Ovary (tissue), 9 donors: ENCODE measurements around the gene FBXO4. TPM values are rescaled to one million over a fixed set of nuclear protein-coding genes. Genes with fewer than 3 reads are reported as not detected.

ENCODE experiments used
- DNase-seq, 5 donors: peaks; one replicate each; pipeline ENCODE4 v3.0.0-alpha.2; 2019 to 2020
- H3K27ac ChIP-seq, 2 donors: fragments of 200-600 bp; one replicate each; pipeline versions ENCODE4 v1.5.1 to v1.8.0; 2019 to 2022
- H3K27me3 ChIP-seq: fragments of 200-600 bp; one replicate; pipeline ENCODE4 v1.8.0; 2022
- H3K36me3 ChIP-seq: fragments of 200-600 bp; sonication (generic); one replicate; pipeline ENCODE4 v1.5.1; 2019
- H3K4me1 ChIP-seq: one replicate; pipeline ENCODE4 v1.8.1; 2013; ENCODE audit warnings: mild to moderate bottlenecking, moderate library complexity; ENCODE audit not compliant: insufficient read depth
- H3K4me3 ChIP-seq: fragments of 200-600 bp; sonication (generic); one replicate; pipeline ENCODE4 v1.5.1; 2017
- H3K9me3 ChIP-seq, 2 donors: fragments of 200-600 bp in 1 of 2; sonication (generic) in 1 of 2; one replicate each; pipeline versions ENCODE4 v1.5.1 to v1.8.1; 2013 to 2019; ENCODE audit warnings: mild to moderate bottlenecking in 1 of 2, moderate library complexity in 1 of 2
- EP300 ChIP-seq: sonication (generic); formaldehyde crosslinking; IDR thresholded peaks from one replicate; pipeline ENCODE4 v1.6.1; 2017; ENCODE audit warnings: antibody characterized with exemption
- POLR2A ChIP-seq: fragments of 450-650 bp; IDR thresholded peaks from one replicate; pipeline ENCODE4 v1.6.1; 2017; ENCODE audit warnings: antibody characterized with exemption, mild to moderate bottlenecking, moderate library complexity
- WGBS, 3 donors: extraction: QIAGEN DNeasy Blood & Tissue Kit in 1 of 3; methylation state at CpG; one replicate each; pipeline versions ENCODE4 v1.1.5 to v1.1.7; 2013 to 2017; 5-methylcytosine and 5-hydroxymethylcytosine counted together
- intact Hi-C, 4 donors: fragments of 100-400 bp; cut with DNase I; formaldehyde crosslinking; loops; one replicate each; pipeline versions ENCODE4 v1.11.0 to v1.15.1; 2022 to 2023
- polyA plus RNA-seq, 2 donors: library from polyadenylated mRNA; stranded (reverse); fragments of 200-250 nt in 1 of 2; fragments of 350-450 nt in 1 of 2; fragmentation: Illumina TruSeq in 1 of 2; extraction: RNeasy Lipid Tissue Mini Kit (QIAGEN cat#74804) in 1 of 2; gene quantifications; one replicate each; pipeline ENCODE4 v1.2.3, GENCODE V29; 2013 to 2014
- total RNA-seq, 7 donors: library from RNA; depleted of rRNA in 2 of 7; stranded (reverse); fragments of >200 nt in 2 of 7; fragmentation: NEBNext Ultra II Directional in 3 of 7; extraction: Animal tissue kit (Norgen Biotek cat#: 25700) in 3 of 7; gene quantifications; one replicate each; pipeline versions ENCODE4 v1.1.0 to v1.2.4, GENCODE V29; 2016 to 2023
- TF ChIP-seq, protein P1 (sequence below), 3 donors: fragments of 450-650 bp in 2 of 3; fragments of 200-600 bp in 1 of 3; IDR thresholded peaks; one replicate each; pipeline versions ENCODE4 v1.5.1 to v1.8.0; 2016 to 2022; ENCODE audit warnings: antibody characterized with exemption in 3 of 3, mild to moderate bottlenecking in 1 of 3
- donor health status: DM: no; HTN: no; CAD: no; lungs with moderate emphysema.
- donor health status: DM: no; HTN: no; CAD: no.
- donor health status: Bipolar disorder and iron deficiency.
- donor health status: DM: yes; HTN: yes; CAD: no.
- donor health status: DM: no; HTN: no; CAD: no.
- donor health status: DM: yes; HTN: yes; CAD: no.

Gene FBXO4
- total and polyA plus RNA-seq, 9 donors: 7.4 to 16.3 (median 8.7) TPM

- DNase-seq: no peak
- Histone ChIP-seq H3K36me3 (no peaks in the 10 kb centered on the region), H3K9me3 (no peaks in the 10 kb centered on the region), H3K4me3 (no peak overlapping the region), H3K4me1 (no peaks in the 10 kb centered on the region), H3K27ac (no peak overlapping the region), H3K27me3 (no peaks in the 10 kb centered on the region)
- intact Hi-C loops: loop anchor here in 1 of 4 donors (5.0 kb wide), 1 partner anchor 65 kb away; no protein-coding TSS in a partner anchor
- TF ChIP-seq EP300 (no peak), POLR2A (no peak)
- TF ChIP-seq, protein P1, sequence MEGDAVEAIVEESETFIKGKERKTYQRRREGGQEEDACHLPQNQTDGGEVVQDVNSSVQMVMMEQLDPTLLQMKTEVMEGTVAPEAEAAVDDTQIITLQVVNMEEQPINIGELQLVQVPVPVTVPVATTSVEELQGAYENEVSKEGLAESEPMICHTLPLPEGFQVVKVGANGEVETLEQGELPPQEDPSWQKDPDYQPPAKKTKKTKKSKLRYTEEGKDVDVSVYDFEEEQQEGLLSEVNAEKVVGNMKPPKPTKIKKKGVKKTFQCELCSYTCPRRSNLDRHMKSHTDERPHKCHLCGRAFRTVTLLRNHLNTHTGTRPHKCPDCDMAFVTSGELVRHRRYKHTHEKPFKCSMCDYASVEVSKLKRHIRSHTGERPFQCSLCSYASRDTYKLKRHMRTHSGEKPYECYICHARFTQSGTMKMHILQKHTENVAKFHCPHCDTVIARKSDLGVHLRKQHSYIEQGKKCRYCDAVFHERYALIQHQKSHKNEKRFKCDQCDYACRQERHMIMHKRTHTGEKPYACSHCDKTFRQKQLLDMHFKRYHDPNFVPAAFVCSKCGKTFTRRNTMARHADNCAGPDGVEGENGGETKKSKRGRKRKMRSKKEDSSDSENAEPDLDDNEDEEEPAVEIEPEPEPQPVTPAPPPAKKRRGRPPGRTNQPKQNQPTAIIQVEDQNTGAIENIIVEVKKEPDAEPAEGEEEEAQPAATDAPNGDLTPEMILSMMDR (IDR thresholded peaks at IDR 0.05): no peak
- WGBS, 3 donors: 91 to 92% (median 92%) methylated on average over 4 of the region's 4 CpGs
Measured at GRCh38 chr5:41927604-41928003, 2.5 kb downstream of the FBXO4 start.

- DNase-seq: no peak
- intact Hi-C loops: loop anchor here in 1 of 4 donors (5.0 kb wide), 1 partner anchor 67 kb away; no protein-coding TSS in a partner anchor
Measured at GRCh38 chr5:41929035-41929434, 4.0 kb downstream of the FBXO4 start.

DNA sequence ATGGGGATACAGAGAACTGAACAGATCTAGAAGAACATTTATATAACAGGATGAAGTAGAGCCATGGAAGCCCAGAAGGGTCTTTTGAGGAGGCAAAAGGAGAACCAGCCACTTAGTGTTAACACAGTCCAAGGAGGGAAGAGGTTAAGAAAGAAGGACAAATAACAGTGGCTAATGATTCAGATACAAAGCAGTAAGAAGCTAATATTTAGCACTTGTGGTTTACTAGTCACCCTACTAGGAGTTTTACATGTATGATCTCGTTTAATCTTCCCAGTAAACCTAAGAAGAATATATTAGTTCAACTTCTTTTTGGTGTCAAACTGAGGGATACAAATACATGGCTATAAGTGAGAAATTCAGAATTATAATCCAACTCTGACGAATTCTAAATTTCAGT, 7.7 kb downstream of the FBXO4 start:
- no peak overlapping the region for H3K27ac ChIP-seq
- DNase-seq: no peak
- H3K4me1 ChIP-seq: no peaks in the 10 kb centered on the region
- no peak overlapping the region for H3K4me3 ChIP-seq
- H3K27me3 ChIP-seq: no peaks in the 10 kb centered on the region
- no peaks in the 10 kb centered on the region for H3K9me3 ChIP-seq
- WGBS, 3 donors: 92 to 98% (median 94%) methylated on average over 2 of the region's 2 CpGs
- TF ChIP-seq EP300 (no peak), POLR2A (no peak)
- TF ChIP-seq, protein P1 (IDR thresholded peaks at IDR 0.05): no peak
- no peaks in the 10 kb centered on the region for H3K36me3 ChIP-seq
- intact Hi-C loops: no loop called here

More at GRCh38 chr5:41929035-41929434, 4.0 kb downstream of the FBXO4 start:
- no peak overlapping the region for H3K27ac ChIP-seq
- TF ChIP-seq, protein P1 (IDR thresholded peaks at IDR 0.05): no peak
- TF ChIP-seq EP300 (no peak), POLR2A (no peak)
- no peak overlapping the region for H3K4me3 ChIP-seq
- H3K9me3 ChIP-seq: no peaks in the 10 kb centered on the region
- no peaks in the 10 kb centered on the region for H3K27me3 ChIP-seq
- H3K36me3 ChIP-seq: no peaks in the 10 kb centered on the region
- H3K4me1 ChIP-seq: no peaks in the 10 kb centered on the region

DNA sequence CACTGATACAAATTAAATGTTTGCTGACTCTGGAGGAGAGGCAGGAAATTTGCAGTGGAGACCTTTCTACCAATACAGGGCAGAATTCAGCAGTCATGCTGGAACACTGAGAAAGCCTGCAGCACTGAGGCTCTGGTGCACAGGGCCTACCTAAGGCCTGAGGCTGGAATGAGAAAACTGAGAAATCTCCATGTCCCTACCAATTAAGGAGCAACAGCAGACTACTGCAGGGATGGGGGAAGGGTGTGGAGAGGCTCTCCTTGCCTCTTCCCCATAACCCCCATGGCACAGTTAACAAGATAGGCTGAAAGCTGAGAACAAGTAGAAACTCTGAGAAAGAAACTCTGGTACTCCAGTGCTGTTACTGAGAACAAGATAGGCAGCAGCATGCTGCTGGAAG, 10.5 kb downstream of the FBXO4 start:
- H3K27ac ChIP-seq: no peak overlapping the region
- no peaks in the 10 kb centered on the region for H3K36me3 ChIP-seq
- TF ChIP-seq, protein P1 (IDR thresholded peaks at IDR 0.05): no peak
- no peak for TF ChIP-seq EP300
- no peak for TF ChIP-seq POLR2A
- H3K4me3 ChIP-seq: no peak overlapping the region
- H3K9me3 ChIP-seq: no peaks in the 10 kb centered on the region
- no peak for DNase-seq
- H3K4me1 ChIP-seq: no peaks in the 10 kb centered on the region
- H3K27me3 ChIP-seq: no peaks in the 10 kb centered on the region
- intact Hi-C loops: no loop called here
